CD4-positive, alpha-beta T cell treated with Interleukin-12 subunit alpha and Interleukin-12 subunit beta, for 1 hour (primary cell): ENCODE measurements around the gene THADA.
"Not testable (repeated sequence)": the region's sequence is repeated elsewhere in the genome, so short reads cannot be mapped to it uniquely, and the experiment has no call there.

ENCODE experiments used
- DNase-seq: peaks from one replicate; pipeline ENCODE4 v3.0.0-alpha.2; 2020

Gene THADA

GRCh38 chr2:43410055-43410604 is 185.7 kb downstream of the THADA start:
- DNase-seq: no peak

GRCh38 chr2:43408407-43409160 is 187.3 kb downstream of the THADA start:
- no peak for DNase-seq

GRCh38 chr2:43407935-43408334 is 187.9 kb downstream of the THADA start:
- DNase-seq: no peak

GRCh38 chr2:43406651-43407279 is 189.1 kb downstream of the THADA start:
- no peak for DNase-seq

GRCh38 chr2:43405829-43406228 is 190.0 kb downstream of the THADA start:
- DNase-seq: no peak

- no peak for DNase-seq
Measured at GRCh38 chr2:43402452-43402937, 193.3 kb downstream of the THADA start.

- DNase-seq: no peak
Measured at GRCh38 chr2:43402002-43402401, 193.8 kb downstream of the THADA start.

DNA sequence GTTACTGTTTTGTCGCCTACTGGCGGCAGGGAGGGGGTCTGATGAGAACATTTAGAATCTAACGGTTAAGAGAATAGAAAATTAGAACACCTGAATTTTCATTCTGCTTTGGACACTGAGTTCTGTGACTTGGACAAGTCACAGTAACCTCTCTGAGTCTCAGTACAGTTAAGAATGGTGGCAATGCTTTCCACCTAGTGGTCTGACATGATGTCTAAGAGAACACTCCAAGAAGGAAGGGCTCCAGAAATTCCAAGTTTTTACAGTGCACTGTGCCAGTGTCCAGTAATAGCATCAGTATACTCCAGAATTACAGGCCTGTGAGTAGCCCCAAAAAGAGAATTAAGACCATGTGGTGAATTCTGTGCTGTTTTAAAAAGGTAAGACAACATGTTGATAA is 195.3 kb downstream of the THADA start:
- no peak for DNase-seq

DNA sequence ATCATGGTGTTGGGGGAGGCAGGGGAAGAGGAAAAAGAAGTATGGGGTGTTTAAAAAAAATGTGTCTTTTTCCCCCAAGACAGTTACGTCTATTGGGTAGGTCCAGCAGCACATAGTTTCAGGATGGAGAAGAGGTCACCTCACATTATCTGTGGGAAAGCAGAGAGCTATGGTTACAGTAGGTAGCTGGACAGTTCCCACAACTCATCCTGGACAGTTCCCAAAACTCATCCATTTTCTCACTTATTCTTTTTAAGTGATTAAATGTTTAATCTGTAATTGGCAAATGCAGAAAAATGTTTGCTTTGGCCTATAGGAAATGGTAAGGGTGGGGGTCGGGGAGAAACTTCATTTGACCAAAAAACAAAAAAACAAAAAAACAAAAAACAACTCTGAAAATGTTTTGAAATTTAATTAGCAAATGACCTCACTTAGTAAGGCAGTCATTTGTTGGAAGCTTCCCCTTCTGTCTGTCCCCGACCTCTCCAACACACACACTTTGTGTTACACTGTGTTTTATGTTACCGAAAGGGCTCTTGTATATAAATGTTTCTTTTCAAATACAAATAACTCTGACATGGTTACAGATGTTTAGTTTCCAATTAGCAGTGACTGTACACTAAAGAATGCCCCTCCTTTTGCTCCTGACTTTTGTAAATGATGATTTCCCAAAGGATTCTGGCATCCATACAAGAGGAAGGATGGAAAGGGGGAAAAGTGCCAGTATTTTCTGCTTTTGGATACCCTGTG is 196.1 kb downstream of the THADA start:
- DNase-seq: no peak

DNA sequence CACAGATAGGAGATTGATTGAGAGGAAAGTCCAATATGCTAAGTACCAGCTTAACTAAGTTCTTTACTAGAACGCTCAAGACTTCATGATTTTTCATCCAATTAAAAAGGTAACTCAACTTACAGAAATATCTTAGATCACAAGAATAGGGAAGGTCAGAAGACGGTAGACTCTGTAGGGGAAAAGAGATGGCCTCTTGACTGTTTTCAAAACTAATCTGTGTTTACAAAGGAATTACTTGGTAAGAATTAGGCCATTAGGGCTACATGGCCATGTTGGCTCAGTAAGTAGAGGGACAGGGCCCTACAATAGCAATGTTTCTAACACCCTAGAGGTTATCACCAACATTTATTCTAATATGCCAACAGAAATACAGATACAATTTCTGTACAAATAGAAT is 196.7 kb downstream of the THADA start:
- DNase-seq: no peak

DNA sequence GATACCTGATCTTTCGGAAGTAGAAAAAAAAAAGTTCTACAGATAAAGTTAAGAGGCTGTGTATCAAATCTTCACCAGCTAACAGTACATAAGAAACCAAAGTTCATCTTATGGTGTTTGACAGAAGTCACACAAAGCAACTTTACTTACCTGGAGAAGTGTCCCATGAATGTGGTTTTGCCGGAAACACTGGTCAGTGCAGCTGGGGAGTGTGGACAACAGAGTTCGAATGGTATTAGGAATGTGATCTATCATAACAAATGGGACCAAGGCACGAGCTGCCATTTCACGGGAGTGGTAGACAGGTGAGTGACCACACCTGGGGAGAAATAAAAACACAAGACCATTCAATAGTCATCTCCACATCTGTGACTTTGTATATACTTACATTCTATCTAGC is 198.0 kb downstream of the THADA start:
- no peak for DNase-seq

GRCh38 chr2:43397411-43397810 is 198.4 kb downstream of the THADA start:
- no peak for DNase-seq

DNA sequence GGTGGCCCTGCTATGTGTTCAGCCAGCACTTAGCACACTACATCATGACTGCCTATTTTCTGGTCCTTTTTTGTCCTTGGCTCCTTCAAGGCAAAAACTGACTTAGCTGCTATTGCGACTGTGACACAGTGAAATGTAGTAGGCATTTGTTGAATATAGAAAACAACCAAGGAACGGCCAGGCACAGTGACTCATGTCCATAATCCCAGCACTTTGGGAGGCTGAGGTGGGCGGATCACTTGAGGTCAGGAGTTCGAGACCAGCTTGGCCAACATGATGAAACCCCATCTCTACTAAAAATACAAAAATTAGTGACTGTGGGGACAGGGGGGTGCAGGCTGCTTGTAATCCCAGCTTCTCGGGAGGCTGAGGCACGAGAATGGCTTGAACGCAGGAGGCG is 199.5 kb downstream of the THADA start:
- not testable (repeated sequence) for DNase-seq

DNA sequence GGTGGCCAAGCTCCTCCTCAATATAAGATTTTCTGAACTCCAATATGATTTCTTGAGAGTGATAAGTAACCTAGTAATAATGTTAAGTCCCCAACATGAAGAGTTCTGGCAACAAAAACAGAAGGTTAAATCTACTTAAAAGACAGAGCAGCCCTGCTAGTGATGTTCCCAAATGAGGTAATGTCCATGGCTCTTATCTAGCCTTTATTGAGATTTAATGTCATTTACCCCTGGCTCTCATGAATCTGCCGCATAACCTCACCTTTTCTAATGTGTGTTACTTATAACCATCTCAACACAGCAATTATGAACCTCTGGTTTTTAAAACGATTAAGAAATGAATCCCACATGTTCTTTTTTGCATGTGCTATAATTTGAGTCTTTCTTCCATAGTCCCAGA is 201.9 kb downstream of the THADA start:
- no peak for DNase-seq

DNA sequence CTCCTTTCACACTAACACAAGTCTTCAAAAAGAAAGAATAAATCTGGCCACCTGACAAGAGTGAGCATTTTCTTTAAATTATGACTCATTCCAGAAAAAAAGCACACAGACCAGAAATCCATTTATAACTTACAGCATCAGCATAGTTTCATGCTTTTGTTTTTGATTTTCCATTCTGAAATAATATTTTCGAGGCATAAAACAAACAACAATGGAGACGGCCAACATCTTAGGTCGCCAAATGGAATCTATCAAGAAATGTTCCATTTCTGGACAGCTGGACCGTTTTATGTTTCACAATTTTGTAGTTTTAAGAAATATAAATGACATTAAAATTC is 204.0 kb downstream of the THADA start:
- DNase-seq: no peak

DNA sequence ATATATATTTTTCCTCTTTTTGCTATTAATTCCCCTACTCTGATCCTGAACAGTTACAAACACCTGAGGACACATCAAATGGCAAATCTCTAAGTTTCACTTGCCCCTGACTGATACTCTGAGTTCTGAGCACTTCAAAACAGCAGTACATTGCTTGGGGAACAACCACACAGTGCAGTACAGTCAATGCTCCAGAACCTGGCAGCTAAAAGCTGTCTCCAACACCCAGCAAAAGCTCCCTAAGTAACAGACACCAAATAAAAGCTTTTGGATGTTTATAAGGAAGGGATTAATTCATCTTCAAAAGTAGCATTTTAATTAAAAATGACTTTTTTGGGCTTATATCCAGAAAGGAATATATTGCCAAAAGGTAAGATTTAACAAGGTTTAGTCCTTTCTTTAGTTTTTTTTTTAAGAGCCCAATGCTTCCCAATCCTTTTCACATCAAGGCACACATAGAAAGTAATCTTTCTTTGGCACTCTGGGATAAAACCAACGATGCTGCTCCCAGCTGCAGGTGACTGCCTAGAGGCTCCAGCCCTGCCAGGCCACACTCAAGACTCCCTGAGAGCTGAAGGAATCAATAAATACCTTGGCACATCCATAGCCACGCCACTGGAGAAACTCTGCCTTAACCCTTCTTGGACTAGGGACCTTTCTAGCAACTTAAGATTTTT is 204.5 kb downstream of the THADA start:
- no peak for DNase-seq

- DNase-seq: no peak
Measured at GRCh38 chr2:43389581-43390466, 206.0 kb downstream of the THADA start.

DNA sequence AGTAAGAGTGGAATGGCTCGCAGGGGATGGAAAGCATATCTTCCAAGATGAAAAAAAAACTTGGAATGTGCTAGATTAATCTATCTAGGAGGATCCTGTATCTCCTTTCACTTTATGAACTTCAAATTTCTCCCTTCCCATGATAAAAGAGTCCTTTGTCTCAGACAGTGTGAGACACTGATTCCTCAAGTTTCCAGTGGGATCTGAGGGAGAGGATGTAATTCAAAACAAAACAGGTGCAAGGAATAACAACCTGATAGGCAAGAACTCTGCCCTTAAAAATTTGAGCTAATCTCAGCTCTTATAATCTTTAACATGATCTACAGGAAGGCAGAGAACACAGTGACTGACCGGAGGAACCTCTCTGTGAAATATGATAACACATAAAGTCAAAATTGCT is 207.5 kb downstream of the THADA start:
- DNase-seq: no peak

DNA sequence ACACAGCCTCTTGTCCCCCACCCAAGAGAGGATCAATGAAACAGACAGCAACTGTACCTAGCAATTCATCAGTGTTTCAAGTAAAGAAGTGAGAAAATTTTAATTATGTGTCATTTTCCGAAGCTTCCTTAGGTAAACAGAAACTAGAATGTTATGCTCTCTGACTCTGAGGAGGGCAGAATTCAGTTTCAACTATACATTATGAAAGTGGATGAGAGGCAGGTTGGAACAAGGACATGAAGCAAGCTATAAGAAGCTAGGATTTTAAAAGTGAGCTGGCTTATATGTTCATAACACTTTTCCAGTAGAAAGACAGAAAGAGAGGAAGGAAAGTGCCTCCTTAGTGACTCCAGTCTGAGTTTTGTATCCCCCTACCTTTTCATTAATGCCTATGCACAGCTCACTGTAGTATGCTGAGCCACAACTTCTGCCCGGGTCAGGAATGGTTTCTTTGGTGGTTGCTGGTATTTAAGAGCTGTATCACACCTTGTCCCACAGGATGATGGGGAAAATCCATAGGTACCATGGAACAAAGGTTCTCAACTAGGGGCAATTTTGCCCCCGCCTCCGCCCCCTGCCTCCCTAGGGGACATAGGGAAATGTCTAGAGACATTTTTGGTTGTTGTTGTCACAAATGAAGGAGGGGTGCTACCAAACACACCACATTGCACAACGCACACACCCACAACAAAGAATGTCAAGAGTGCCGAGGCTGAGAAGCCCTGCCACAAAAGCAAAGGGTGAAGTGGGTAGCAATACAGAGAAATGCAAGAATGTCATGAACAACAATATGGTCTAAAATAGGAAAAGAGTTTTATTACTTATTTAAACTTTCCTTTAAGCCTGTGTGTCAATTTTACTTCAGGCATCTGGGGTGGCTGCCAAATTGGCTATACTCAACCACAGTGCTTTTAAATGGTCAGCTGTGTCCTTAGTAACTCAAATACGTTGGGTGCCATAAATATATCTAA is 208.5 kb downstream of the THADA start:
- DNase-seq: no peak

DNA sequence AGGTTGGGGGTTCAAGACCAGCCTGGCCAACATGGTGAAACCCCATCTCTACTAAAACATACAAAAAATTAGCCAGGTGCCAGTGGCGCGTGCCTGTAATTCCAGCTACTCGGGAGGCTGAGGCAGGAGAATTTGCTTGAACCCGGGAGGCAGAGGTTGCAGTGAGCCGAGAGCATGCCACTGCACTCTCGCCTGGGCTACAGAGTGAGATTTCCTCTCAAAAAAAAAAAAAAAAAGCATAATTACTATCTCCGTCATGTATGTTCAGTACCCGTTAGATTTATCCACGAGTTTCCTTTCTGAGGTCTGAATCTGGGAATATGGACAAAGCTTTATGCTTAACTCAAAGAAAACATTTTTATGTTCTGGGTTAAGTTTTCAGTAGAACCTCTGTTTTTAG is 209.2 kb downstream of the THADA start:
- not testable (repeated sequence) for DNase-seq

DNA sequence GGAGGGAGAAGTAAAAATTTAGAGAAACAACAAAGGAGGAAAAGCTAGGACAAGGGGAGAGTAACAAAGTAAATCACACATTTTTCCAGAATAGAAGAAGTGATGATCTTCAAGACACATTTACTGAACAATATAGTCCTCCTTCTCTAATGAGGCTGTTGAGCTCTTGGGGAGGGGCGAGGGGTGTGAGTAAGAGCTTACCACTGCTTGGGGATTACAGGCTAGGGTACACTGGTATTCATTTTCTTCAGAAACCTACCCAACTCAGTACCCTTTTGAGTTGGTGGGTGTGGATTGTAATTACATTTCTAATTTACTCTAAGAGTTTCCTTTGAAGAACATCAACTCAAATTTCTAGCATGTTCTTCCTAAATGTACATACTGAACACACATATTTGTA is 211.7 kb downstream of the THADA start:
- DNase-seq: no peak
